SU-DHL-6 (cell line): ENCODE results near the gene MZT1.

Experiments used
- EZH2phosphoT487 ChIP-seq: fragments of 200-600 bp; sonication (generic), shearing (Covaris generic); conservative IDR thresholded peaks from 2 replicates; pipeline ENCODE4 v1.6.1; 2018; ENCODE audit warnings: mild to moderate bottlenecking, antibody characterized with exemption, low read length, moderate library complexity, mixed read lengths
- TF ChIP-seq, protein P1 (sequence below): fragments of 200-600 bp; sonication (generic); IDR thresholded peaks from one replicate; pipeline ENCODE4 v1.5.1; 2017; ENCODE audit warnings: antibody characterized with exemption, mild to moderate bottlenecking, low read length, moderate library complexity; ENCODE audit not compliant: insufficient read depth, poor library complexity, severe bottlenecking

DNA sequence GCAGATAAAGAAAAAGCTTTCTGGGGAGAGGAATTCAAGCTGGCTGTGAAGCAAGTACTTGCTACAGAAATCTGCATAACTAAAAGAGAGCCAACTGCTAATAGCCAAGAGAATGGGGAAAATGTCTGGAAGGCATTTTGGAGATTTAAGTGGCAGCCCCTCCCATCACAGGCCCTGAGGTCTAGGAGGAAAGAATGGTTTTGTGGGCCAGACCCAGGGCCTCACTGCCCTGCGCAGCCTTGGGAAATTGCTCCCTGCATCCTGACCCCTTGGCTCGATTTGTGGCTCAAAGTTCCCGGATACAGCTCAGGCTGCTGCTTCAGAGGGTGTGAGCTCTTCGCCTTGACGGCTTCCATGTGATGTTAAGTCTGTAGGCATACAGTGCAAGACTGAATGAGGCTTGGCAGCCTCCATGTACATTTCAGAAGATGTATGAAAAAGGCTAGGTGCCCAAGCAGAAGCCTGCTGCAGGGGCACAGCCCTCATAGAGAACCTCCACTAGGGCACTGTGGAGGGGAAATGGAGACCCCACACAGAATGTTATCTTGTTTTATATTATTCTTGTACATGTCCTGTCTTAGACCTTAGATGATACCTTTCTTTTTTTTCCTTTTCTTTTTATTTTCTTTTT is 34.4 kb downstream of the MZT1 start:
- TF ChIP-seq, protein P1, sequence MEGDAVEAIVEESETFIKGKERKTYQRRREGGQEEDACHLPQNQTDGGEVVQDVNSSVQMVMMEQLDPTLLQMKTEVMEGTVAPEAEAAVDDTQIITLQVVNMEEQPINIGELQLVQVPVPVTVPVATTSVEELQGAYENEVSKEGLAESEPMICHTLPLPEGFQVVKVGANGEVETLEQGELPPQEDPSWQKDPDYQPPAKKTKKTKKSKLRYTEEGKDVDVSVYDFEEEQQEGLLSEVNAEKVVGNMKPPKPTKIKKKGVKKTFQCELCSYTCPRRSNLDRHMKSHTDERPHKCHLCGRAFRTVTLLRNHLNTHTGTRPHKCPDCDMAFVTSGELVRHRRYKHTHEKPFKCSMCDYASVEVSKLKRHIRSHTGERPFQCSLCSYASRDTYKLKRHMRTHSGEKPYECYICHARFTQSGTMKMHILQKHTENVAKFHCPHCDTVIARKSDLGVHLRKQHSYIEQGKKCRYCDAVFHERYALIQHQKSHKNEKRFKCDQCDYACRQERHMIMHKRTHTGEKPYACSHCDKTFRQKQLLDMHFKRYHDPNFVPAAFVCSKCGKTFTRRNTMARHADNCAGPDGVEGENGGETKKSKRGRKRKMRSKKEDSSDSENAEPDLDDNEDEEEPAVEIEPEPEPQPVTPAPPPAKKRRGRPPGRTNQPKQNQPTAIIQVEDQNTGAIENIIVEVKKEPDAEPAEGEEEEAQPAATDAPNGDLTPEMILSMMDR, result no peak
- no peak for TF ChIP-seq EZH2phosphoT487
